Amniotic stem cell (primary cell): ENCODE data around the gene DHRSX.
"Not testable (repeated sequence)": the region's sequence is repeated elsewhere in the genome, so short reads cannot be mapped to it uniquely, and the experiment has no call there.

Experiments
- DNase-seq: peaks from one replicate; lab custom pipeline; 2025; lab: John Stamatoyannopoulos, UW

The DHRSX gene

GRCh38 chrX:2500803-2501558, at the start of gene DHRSX, which contains the start of gene ZBED1:
TSS of gene DHRSX (minus strand) at chrX:2500976. CDS start at chrX:2500925, 51 bp downstream.
TSS of gene ZBED1 (minus strand) at chrX:2500976. CDS start at chrX:2490719, 10,257 bp downstream.
- no peak for DNase-seq

GRCh38 chrX:2549876-2550275, 49.1 kb upstream of the DHRSX start:
- no peak for DNase-seq

- DNase-seq: no peak
Observed at GRCh38 chrX:2548711-2549423, 48.1 kb upstream of the DHRSX start.

GRCh38 chrX:2547736-2548135, 47.0 kb upstream of the DHRSX start:
- DNase-seq: no peak

- DNase-seq: no peak
Observed at GRCh38 chrX:2546496-2546895, 45.7 kb upstream of the DHRSX start.

- DNase-seq: no peak
Observed at GRCh38 chrX:2545144-2545543, 44.4 kb upstream of the DHRSX start.

- DNase-seq: no peak
Observed at GRCh38 chrX:2542826-2543521, 42.2 kb upstream of the DHRSX start.

GRCh38 chrX:2541603-2542002, 40.8 kb upstream of the DHRSX start:
- no peak for DNase-seq

GRCh38 chrX:2540426-2540947, 39.7 kb upstream of the DHRSX start:
- no peak for DNase-seq

GRCh38 chrX:2539586-2539985, 38.8 kb upstream of the DHRSX start:
- DNase-seq: no peak

GRCh38 chrX:2538031-2538757, 37.4 kb upstream of the DHRSX start:
- DNase-seq: no peak

GRCh38 chrX:2536974-2537373, 36.2 kb upstream of the DHRSX start:
- DNase-seq: no peak

GRCh38 chrX:2536141-2536540, 35.4 kb upstream of the DHRSX start:
- DNase-seq: no peak

GRCh38 chrX:2534261-2535021, 33.7 kb upstream of the DHRSX start:
- DNase-seq: not testable (repeated sequence)

GRCh38 chrX:2533424-2533823, 32.6 kb upstream of the DHRSX start:
- DNase-seq: no peak

- DNase-seq: no peak
Observed at GRCh38 chrX:2526390-2526789, 25.6 kb upstream of the DHRSX start.

- DNase-seq: no peak
Observed at GRCh38 chrX:2523911-2524310, 23.1 kb upstream of the DHRSX start.

GRCh38 chrX:2521927-2522386, 21.2 kb upstream of the DHRSX start:
- DNase-seq: no peak

- no peak for DNase-seq
Observed at GRCh38 chrX:2521092-2521926, 20.5 kb upstream of the DHRSX start.

GRCh38 chrX:2520539-2520938, 19.8 kb upstream of the DHRSX start:
- no peak for DNase-seq
